H9 (cell line): ENCODE data around the gene DIO1. TPM values are rescaled to one million over a fixed set of nuclear protein-coding genes. Genes with fewer than 3 reads are reported as not detected.

Experiments
- DNase-seq: peaks from one replicate; pipeline ENCODE4 v3.0.0-alpha.2; 2017
- H2AFZ ChIP-seq: one replicate; pipeline ENCODE4 v1.6.1; 2013; ENCODE audit warnings: mild to moderate bottlenecking, low read length, control low read depth, moderate library complexity
- H2AK5ac ChIP-seq: 2 replicates; pipeline ENCODE4 v1.6.1; 2013; ENCODE audit warnings: low read length, control low read depth, mixed read lengths; ENCODE audit not compliant: insufficient read length
- H2BK120ac ChIP-seq: one replicate; pipeline ENCODE4 v1.6.1; 2013; ENCODE audit warnings: low read depth, mild to moderate bottlenecking, low read length, control low read depth, inconsistent platforms; ENCODE audit not compliant: poor library complexity, severe bottlenecking
- H2BK12ac ChIP-seq: 2 replicates; pipeline ENCODE4 v1.6.1; 2013; ENCODE audit warnings: low read length, control low read depth, mixed read lengths, low read depth; ENCODE audit not compliant: insufficient read length
- H2BK15ac ChIP-seq: 2 replicates; pipeline ENCODE4 v1.6.1; 2013; ENCODE audit warnings: low read depth, low read length, control low read depth
- H2BK20ac ChIP-seq: one replicate; pipeline ENCODE4 v1.6.1; 2013; ENCODE audit warnings: low read depth, mild to moderate bottlenecking, low read length, control low read depth, inconsistent platforms; ENCODE audit not compliant: poor library complexity, severe bottlenecking
- H2BK5ac ChIP-seq: 2 replicates; pipeline ENCODE4 v1.6.1; 2013; ENCODE audit warnings: low read length, control low read depth, mixed read lengths; ENCODE audit not compliant: insufficient read length
- H3K14ac ChIP-seq: 2 replicates; pipeline ENCODE4 v1.6.1; 2013; ENCODE audit warnings: low read length, control low read depth; ENCODE audit not compliant: insufficient read depth
- H3K18ac ChIP-seq: 2 replicates; pipeline ENCODE4 v1.6.1; 2013; ENCODE audit warnings: low read depth, mild to moderate bottlenecking, mixed read lengths, low read length, control low read depth; ENCODE audit not compliant: insufficient read length
- H3K23ac ChIP-seq: 2 replicates; pipeline ENCODE4 v1.6.1; 2013; ENCODE audit warnings: low read length, control low read depth, mixed read lengths, low read depth; ENCODE audit not compliant: insufficient read length
- H3K23me2 ChIP-seq: 2 replicates; pipeline ENCODE4 v1.6.1; 2013; ENCODE audit warnings: low read depth, mild to moderate bottlenecking, mixed read lengths, low read length, control low read depth; ENCODE audit not compliant: insufficient read length, poor library complexity, severe bottlenecking
- H3K27ac ChIP-seq: 2 replicates; pipeline ENCODE4 v1.5.1; 2013; ENCODE audit warnings: low read length, control low read depth, mixed read lengths, low read depth; ENCODE audit not compliant: insufficient read length
- H3K27me3 ChIP-seq: 2 replicates; pipeline ENCODE4 v1.6.1; 2013; ENCODE audit warnings: low read length, control low read depth, inconsistent platforms; ENCODE audit not compliant: insufficient read depth
- H3K4ac ChIP-seq: 2 replicates; pipeline ENCODE4 v1.6.1; 2013; ENCODE audit warnings: low read depth, mild to moderate bottlenecking, control low read depth, inconsistent platforms, low read length, moderate library complexity
- H3K4me1 ChIP-seq: 2 replicates; pipeline ENCODE4 v1.6.1; 2013; ENCODE audit warnings: low read length, control low read depth, inconsistent platforms; ENCODE audit not compliant: insufficient read depth
- H3K4me2 ChIP-seq: 2 replicates; pipeline ENCODE4 v1.6.1; 2013; ENCODE audit warnings: low read length, control low read depth, mixed read lengths; ENCODE audit not compliant: insufficient read length, insufficient read depth
- H3K56ac ChIP-seq: 2 replicates; pipeline ENCODE4 v1.6.1; 2013; ENCODE audit warnings: low read depth, mild to moderate bottlenecking, mixed read lengths, low read length, control low read depth; ENCODE audit not compliant: insufficient read length
- H3K79me1 ChIP-seq: 2 replicates; pipeline ENCODE4 v1.6.1; 2013; ENCODE audit warnings: low read depth, mild to moderate bottlenecking, moderate library complexity, low read length, control low read depth, inconsistent platforms; ENCODE audit not compliant: insufficient read depth, poor library complexity, severe bottlenecking
- H3K79me2 ChIP-seq: 2 replicates; pipeline ENCODE4 v1.6.1; 2013; ENCODE audit warnings: low read length, control low read depth, inconsistent platforms; ENCODE audit not compliant: insufficient read depth
- H3K9ac ChIP-seq: 2 replicates; pipeline ENCODE4 v1.6.1; 2013; ENCODE audit warnings: low read length, control low read depth, mixed read lengths; ENCODE audit not compliant: insufficient read length; ENCODE audit errors: extremely low read depth
- H3K9me3 ChIP-seq: one replicate; pipeline ENCODE4 v1.6.1; 2013; ENCODE audit warnings: low read depth, low read length, inconsistent platforms; ENCODE audit not compliant: control insufficient read depth
- H3T11ph ChIP-seq: one replicate; pipeline ENCODE4 v1.6.1; 2013; ENCODE audit warnings: mild to moderate bottlenecking, low read length, control low read depth, inconsistent platforms
- H4K20me1 ChIP-seq: one replicate; pipeline ENCODE4 v1.6.1; 2013; ENCODE audit not compliant: control insufficient read depth, insufficient read length, insufficient read depth
- H4K5ac ChIP-seq: 2 replicates; pipeline ENCODE4 v1.6.1; 2013; ENCODE audit warnings: low read depth, mild to moderate bottlenecking, mixed read lengths, low read length, control low read depth; ENCODE audit not compliant: insufficient read length
- H4K8ac ChIP-seq: replicated peaks from 2 replicates; pipeline ENCODE4 v1.6.1; 2013; ENCODE audit warnings: low read length, control low read depth, mixed read lengths, low read depth; ENCODE audit not compliant: insufficient read length
- H4K91ac ChIP-seq: 2 replicates; pipeline ENCODE4 v1.6.1; 2013; ENCODE audit warnings: low read depth, mild to moderate bottlenecking, moderate library complexity, mixed read lengths, low read length, control low read depth; ENCODE audit not compliant: insufficient read length
- H3K27ac Mint-ChIP-seq, 3 experiments: 2 replicates in 2 of 3; 3 replicates in 1 of 3; pipeline ENCODE4 v1.8.0; 2020 to 2021; ENCODE audit warnings: mixed read lengths in 3 of 3, mild to moderate bottlenecking in 1 of 3, moderate library complexity in 1 of 3
- H3K27me3 Mint-ChIP-seq: 2 replicates; pipeline ENCODE4 v1.8.0; 2021; ENCODE audit warnings: low read depth, mild to moderate bottlenecking, moderate library complexity, mixed read lengths
- H3K36me3 Mint-ChIP-seq, 3 experiments: 2 replicates in 2 of 3; 3 replicates in 1 of 3; pipeline ENCODE4 v1.8.0; 2020 to 2021; ENCODE audit warnings: low read depth in 3 of 3, mixed read lengths in 3 of 3; ENCODE audit not compliant: insufficient read depth in 1 of 3
- H3K4me1 Mint-ChIP-seq, 2 experiments: 2 replicates each; pipeline ENCODE4 v1.8.0; 2020; ENCODE audit warnings: mixed read lengths in 2 of 2
- H3K4me3 Mint-ChIP-seq, 2 experiments: 2 replicates in 1 of 2; 3 replicates in 1 of 2; pipeline ENCODE4 v1.8.0; 2020 to 2021; ENCODE audit warnings: mild to moderate bottlenecking in 2 of 2, mixed read lengths in 2 of 2, moderate library complexity in 1 of 2
- H3K9me3 Mint-ChIP-seq, 2 experiments: 2 replicates in 1 of 2; 3 replicates in 1 of 2; pipeline ENCODE4 v1.8.0; 2020; ENCODE audit warnings: mild to moderate bottlenecking in 2 of 2, mixed read lengths in 2 of 2, moderate library complexity in 1 of 2
- CTCF ChIP-seq: fragments of 200-600 bp; sonication (generic); conservative IDR thresholded peaks from 3 replicates; pipeline ENCODE4 v1.8.0; 2021; ENCODE audit warnings: antibody characterized with exemption, mild to moderate bottlenecking
- WGBS: extraction: QIAGEN DNeasy Blood & Tissue Kit; methylation state at CpG from one replicate; pipeline ENCODE4 v1.1.7; 2013; ENCODE audit warnings: missing lambda C conversion rate, low lambda C conversion rate, mixed read lengths; ENCODE audit not compliant: insufficient read length; ENCODE audit errors: extremely low coverage; 5-methylcytosine and 5-hydroxymethylcytosine counted together
- total RNA-seq: library from RNA; stranded (reverse); gene quantifications from 2 replicates; pipeline ENCODE4 v1.2.1, GENCODE V29; 2021

DIO1 gene
- total RNA-seq, 1 experiment from 2014 or later: not detected

- Histone ChIP-seq H3K18ac (no peak overlapping the region), H3K27me3 (no peaks in the 10 kb centered on the region), H3K4me2 (no peak overlapping the region), H3K56ac (no peak overlapping the region), H3T11ph (no peak overlapping the region), H3K79me1 (no peaks in the 10 kb centered on the region), H2AFZ (no peak overlapping the region), H4K5ac (no peak overlapping the region), H3K9me3 (no peaks in the 10 kb centered on the region), H2BK20ac (no peak overlapping the region), H3K79me2 (no peaks in the 10 kb centered on the region), H2AK5ac (no peak overlapping the region), H3K4me1 (no peaks in the 10 kb centered on the region), H2BK12ac (no peak overlapping the region), H3K27ac (no peak overlapping the region), H2BK5ac (no peak overlapping the region), H3K14ac (no peak overlapping the region), H3K23me2 (no peaks in the 10 kb centered on the region), H3K9ac (no peak overlapping the region), H2BK120ac (no peak overlapping the region), H3K23ac (no peak overlapping the region), H4K20me1 (no peaks in the 10 kb centered on the region), H4K8ac (no peak overlapping the region), H4K91ac (no peak overlapping the region), H2BK15ac (no peak overlapping the region), H3K4ac (no peak overlapping the region)
- no peaks in the 10 kb centered on the region for H3K4me1 Mint-ChIP-seq
- no peak for DNase-seq
- no peak overlapping the region for H3K27ac Mint-ChIP-seq
- no peak for TF ChIP-seq CTCF
- WGBS: no CpG with 5 or more reads among the region's 2 CpGs
- peaks cover 20 to 44% (median 44%) of the 10 kb centered on the region in 3 experiments for H3K36me3 Mint-ChIP-seq
- H3K27me3 Mint-ChIP-seq: no peaks in the 10 kb centered on the region
- H3K9me3 Mint-ChIP-seq: peaks cover 16 to 20% of the 10 kb centered on the region in 2 experiments
- H3K4me3 Mint-ChIP-seq: no peak overlapping the region
These were observed 37.5 kb downstream of the DIO1 start for GRCh38 chr1:53931523-53931922.
